Epithelial cell of proximal tubule (primary cell): ENCODE data around the gene APPL2. TPM values are rescaled to one million over a fixed set of nuclear protein-coding genes. Genes with fewer than 3 reads are reported as not detected.

Experiments used
- DNase-seq: peaks from one replicate; pipeline ENCODE4 v3.0.0-alpha.2; 2011; ENCODE audit warnings: low read depth
- H3K4me3 ChIP-seq: 2 replicates; pipeline ENCODE4 v1.5.1; 2011; ENCODE audit warnings: low read depth, mild to moderate bottlenecking, low read length
- total RNA-seq: library from RNA; depleted of rRNA; stranded (reverse); fragments of >200 nt; gene quantifications from 2 replicates; pipeline ENCODE4 v1.2.3, GENCODE V29; 2015
- TF ChIP-seq, protein P1 (sequence below): conservative IDR thresholded peaks from 2 replicates; pipeline ENCODE4 v1.5.1; 2012; ENCODE audit warnings: low read depth, mild to moderate bottlenecking, low read length

Gene APPL2
- total RNA-seq, 1 donor from 2014 or later = 57.4 TPM

DNA sequence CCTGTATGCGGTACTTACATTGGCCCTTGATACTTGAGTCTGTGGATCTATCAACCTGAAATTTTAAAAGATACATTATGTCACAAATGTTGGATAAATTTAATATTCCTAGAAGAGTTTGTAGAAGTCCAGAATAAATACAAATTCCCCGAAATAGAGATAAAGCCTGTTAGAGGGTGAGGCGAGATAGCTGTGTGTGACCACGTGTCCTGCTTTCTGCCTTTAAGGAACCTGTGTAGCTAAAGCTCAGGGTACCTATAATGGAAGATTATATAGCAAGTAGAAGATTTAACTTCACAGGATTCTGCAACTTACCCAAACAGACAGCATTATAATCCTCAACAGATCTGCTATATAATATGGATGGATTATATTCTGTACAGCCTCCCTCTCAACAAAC, 58.8 kb downstream of the APPL2 start:
- no peak overlapping the region for H3K4me3 ChIP-seq
- TF ChIP-seq, protein P1, sequence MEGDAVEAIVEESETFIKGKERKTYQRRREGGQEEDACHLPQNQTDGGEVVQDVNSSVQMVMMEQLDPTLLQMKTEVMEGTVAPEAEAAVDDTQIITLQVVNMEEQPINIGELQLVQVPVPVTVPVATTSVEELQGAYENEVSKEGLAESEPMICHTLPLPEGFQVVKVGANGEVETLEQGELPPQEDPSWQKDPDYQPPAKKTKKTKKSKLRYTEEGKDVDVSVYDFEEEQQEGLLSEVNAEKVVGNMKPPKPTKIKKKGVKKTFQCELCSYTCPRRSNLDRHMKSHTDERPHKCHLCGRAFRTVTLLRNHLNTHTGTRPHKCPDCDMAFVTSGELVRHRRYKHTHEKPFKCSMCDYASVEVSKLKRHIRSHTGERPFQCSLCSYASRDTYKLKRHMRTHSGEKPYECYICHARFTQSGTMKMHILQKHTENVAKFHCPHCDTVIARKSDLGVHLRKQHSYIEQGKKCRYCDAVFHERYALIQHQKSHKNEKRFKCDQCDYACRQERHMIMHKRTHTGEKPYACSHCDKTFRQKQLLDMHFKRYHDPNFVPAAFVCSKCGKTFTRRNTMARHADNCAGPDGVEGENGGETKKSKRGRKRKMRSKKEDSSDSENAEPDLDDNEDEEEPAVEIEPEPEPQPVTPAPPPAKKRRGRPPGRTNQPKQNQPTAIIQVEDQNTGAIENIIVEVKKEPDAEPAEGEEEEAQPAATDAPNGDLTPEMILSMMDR = no peak
- no peak for DNase-seq

DNA sequence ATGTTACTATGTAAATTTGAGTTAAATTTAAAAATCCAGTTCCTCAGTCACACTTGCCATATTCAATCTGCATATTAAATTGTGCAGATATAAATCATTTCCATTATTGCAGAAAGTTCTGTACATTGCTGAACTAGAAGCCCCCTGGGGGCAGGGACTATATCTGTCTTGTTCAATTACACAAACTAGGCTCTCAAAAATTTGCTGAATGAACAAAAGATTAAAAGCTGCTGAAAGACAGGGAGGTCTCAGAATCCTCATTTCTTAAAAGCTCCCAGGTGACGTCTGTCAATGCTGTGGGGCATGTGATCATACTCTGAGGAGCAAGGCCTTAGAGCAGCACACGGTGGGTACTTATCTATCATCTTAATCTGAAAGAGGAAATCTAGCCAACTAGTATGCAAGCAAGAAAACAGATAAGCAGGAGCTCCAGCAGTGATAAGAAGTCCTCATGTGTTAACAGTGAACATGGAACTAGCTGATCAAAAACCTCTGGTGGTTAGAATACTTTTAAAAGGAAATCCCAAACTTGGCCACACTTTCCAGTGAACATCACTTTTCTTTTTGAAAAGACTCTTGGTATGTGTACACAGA, 60.5 kb downstream of the APPL2 start:
- DNase-seq = no peak
- H3K4me3 ChIP-seq = no peak overlapping the region
- TF ChIP-seq, protein P1 = no peak

DNA sequence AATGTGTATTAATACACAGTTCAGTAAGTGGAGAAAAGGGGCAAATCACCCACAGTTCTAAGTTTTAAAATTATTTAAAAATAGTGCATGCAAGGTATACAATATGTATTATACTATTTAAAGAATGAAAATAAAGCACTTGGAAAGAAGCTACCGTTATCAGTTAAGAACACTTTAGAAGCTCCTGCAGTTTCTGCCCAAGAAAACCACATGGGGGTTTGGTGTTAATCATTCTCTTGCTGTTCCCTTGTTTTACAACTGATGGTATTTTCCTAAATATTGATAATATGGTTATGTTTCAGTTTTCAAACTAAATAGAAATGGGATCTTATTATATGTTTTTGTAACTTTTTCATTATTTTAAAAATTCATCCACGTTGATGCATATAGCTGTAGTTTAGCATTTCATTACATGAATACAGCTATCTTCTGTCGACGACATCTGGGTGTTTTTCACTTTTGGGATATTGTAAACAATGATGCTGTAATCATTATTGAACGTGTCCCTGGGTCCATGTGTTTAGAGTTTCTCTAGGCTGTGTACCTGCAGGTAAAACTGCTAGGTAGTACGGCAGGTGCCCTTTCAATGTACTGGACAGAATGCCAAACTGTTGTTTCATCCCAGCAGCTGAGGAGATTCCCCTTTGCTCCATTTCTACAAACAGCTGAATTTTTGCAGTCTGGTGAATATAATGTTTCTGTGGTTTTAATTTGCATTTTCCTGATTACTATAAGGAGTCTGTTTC, 64.1 kb downstream of the APPL2 start:
- no peak overlapping the region for H3K4me3 ChIP-seq
- TF ChIP-seq, protein P1 = no peak
- no peak for DNase-seq

DNA sequence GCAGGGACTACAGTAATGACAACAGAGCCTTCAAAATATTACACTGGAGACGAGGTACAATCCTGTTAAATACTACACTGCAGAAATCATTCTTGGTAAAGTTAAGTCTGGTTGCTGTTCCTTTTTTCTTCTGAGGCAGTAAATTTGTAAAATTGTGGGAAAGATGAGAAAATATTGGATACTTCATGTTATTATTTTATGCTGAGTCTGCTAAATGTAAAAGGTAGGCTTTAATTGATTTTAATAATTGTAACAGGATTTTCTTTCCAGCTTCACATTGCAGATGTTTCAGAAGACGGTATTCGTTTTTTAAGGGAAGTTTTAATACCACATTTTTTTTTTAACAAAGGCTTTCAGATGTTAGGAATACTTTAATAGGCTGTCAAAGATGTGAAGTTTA, 65.8 kb downstream of the APPL2 start:
- TF ChIP-seq, protein P1 = no peak
- no peak for DNase-seq
- H3K4me3 ChIP-seq = no peak overlapping the region

DNA sequence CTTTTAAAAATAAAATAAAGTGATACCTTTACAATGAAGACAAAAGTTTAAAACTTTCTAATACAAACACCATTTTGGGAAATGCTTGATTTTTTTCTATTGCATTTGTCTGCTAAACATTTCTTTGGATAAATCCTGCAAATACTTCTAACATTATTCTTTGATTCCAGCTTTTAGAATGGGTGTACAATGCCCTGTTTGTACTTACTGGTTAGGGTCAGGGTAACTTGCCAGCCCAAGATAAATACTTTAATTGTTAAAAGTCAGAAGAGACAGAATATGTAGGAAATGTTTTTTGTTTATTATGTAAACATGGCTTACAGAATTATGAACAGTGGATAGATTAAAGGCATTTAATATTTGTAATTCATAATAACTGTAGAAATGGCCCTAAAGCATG, 68.0 kb downstream of the APPL2 start:
- H3K4me3 ChIP-seq = no peak overlapping the region
- DNase-seq = no peak
- TF ChIP-seq, protein P1 = no peak

DNA sequence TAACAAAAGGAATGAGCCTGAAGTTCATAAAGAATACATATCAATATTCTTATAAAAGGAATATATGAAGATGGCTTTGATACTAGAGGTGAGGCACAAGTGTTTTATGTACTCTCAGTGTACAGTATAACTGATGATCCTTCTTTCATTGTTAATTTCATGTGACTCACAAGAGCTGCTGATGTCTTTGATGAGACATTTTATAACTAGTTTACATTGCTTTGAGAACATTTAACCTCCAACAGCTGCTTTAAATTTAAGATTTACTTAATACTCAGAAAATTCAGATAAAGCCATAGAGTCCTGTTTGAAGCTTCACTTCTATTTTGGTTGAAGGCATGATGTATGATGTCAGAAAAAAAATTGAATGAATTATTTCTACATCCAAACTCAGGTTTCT, 68.6 kb downstream of the APPL2 start:
- TF ChIP-seq, protein P1 = no peak
- DNase-seq = no peak
- H3K4me3 ChIP-seq = no peak overlapping the region

DNA sequence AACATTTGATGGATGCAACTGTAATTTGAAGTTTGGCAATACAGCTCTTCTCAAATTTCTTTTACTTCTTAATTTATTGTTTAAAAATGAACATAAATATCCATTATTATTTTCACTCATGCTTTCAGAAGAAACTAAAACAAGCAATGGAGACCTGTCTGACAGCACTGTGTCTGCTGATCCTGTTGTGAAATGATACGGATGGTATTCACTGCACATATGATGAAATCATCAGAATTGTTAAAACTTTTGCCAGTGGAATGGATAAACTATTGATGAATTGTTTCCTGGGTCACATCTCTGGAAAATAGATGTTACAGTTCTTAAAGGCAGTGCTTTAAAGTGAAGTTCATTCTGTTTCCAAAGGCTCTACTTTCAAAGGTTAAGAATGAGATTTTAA, 69.2 kb downstream of the APPL2 start:
- H3K4me3 ChIP-seq = no peak overlapping the region
- no peak for DNase-seq
- TF ChIP-seq, protein P1 = no peak
